IPS DF 19.7 (cell line): ENCODE results near the gene RUNX2.

ENCODE experiments used
- DNase-seq: peaks from one replicate; pipeline ENCODE4 v3.0.0-alpha.2; 2013; ENCODE audit warnings: low read depth, low spot score

RUNX2 gene

GRCh38 chr6:45351076-45351475 lies 22.9 kb downstream of the RUNX2 start:
- no peak for DNase-seq

GRCh38 chr6:45351667-45352066 lies 23.5 kb downstream of the RUNX2 start:
- DNase-seq = no peak

DNA sequence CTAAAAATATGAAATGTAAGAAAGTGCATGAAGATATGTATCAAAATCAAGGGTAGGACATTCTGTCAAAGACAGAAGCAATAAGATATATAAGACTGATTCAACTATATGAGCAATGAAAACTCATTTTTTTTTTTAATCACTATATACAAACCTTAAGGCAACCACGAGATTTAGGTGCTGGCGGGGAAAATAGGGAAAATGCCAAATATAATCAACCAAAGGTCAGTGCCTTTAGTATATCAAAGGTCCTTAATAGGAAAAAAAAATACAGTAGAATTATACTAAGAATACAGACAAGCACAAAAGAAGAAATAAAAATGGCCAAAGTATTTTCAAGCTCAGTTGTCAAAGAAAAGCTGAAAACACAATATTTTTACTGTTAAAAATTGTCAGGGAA lies 25.5 kb downstream of the RUNX2 start:
- no peak for DNase-seq

GRCh38 chr6:45364466-45364865 lies 36.3 kb downstream of the RUNX2 start:
- no peak for DNase-seq

DNA sequence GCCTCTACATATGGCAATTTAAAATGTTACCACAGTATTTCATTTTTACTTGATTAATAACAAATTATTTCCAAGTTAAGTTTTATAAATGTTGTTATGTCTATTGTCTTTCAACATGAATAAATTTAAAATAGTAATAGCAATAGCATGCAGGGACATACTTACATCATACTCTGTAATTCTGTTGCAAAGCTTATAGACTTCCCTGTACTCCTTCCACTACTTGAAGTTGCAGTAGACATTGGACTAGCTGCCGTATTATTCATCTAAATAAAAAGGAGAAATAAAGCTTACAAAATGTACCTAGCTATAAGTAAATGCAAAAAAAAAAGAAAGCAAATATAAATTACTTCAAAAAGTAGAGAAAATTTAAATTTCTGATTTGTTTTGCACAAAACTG lies 36.9 kb downstream of the RUNX2 start:
- DNase-seq = no peak

DNA sequence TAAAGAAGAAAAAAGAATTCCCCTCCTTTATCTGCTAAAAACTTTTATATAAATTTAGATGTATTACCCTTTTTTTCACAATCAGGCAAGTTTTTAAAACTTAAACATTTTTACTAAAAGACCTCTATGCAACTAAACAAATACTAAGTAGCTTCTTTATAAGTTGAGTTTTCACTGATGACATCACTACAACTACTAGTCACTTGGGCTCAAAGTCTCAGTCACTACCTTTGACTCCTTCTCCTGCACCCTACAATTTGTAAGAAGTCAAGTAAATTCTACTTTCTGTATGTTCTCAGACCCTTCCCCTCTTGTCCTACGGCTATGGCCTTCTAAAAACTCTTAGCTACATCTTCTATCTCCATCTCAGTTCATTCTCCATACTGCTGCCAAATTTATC lies 38.4 kb downstream of the RUNX2 start:
- DNase-seq = no peak

GRCh38 chr6:45367999-45368398 lies 39.9 kb downstream of the RUNX2 start:
- no peak for DNase-seq

DNA sequence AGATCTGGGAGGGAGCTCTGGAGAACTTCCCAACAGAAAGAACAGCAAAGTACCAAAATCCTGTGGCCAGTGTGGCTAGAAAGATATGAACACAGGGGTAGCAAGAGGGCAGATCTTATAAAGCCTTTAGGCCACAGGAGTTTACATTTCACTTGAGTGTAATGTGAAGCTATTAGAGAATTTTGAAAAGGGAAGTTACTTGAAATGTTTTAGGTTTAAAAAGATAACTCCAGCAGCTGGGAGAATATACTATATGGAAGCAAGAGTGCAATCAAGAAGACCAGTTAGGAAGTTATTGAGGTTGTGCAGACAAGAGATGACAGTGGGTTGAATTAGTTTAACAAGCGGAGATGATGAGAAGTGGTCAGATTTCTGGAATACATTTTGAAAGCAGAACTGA lies 41.7 kb downstream of the RUNX2 start:
- DNase-seq = no peak

GRCh38 chr6:45371924-45372573 lies 43.9 kb downstream of the RUNX2 start:
- DNase-seq = no peak

GRCh38 chr6:45375449-45375848 lies 47.3 kb downstream of the RUNX2 start:
- no peak for DNase-seq

- DNase-seq = no peak
Observed at GRCh38 chr6:45376310-45377042, 48.3 kb downstream of the RUNX2 start.

DNA sequence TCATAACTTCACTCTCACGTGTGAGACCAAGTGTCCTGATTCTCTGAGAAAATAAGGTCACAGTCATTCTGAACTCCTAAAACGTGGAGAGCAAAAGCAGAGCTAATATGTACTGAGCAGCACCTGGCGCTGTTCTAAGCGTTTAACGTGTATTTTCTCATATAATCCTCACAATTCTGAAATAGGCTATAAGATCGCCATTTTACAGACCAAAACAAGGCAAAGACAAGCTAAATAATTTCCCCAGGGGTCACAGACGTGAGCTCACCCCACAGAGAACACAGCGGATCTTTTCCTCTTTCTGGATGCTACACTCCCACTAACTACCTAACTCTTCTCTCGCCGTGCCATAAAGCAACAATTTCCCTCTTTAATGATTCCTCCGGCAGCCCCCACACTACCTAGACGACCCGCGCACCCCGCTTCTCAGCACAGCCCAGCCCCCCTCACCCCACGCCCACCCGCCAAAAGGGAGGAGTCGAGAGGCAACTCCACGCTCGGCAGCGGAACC lies 49.0 kb downstream of the RUNX2 start:
- no peak for DNase-seq

- peak; percentile 77 for DNase-seq
Observed at GRCh38 chr6:45377554-45378333, 49.6 kb downstream of the RUNX2 start, which contains the start of gene SUPT3H. Gene SUPT3H, minus strand, starts transcription at chr6:45377934.

GRCh38 chr6:45378334-45378926 lies 50.3 kb downstream of the RUNX2 start:
- DNase-seq = no peak

DNA sequence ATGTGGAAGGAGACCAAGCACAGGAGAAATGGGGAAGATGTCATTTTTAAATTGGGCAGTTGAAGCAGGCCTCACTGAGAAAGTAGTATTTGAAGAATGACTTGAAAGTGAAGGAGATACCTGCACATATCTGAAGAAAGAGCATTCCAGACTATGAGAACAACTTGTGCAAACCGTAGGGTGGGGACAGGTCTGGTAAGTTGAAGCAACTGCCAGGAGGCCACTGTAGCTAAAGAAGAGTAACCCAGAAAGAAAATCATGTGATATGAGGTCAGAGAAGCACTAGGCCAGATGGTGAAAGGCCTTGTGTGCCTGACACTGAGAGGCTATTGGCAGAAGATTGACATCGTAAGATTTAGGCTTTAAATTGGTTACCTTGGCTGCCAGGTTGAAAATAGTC lies 54.3 kb downstream of the RUNX2 start:
- DNase-seq = no peak

DNA sequence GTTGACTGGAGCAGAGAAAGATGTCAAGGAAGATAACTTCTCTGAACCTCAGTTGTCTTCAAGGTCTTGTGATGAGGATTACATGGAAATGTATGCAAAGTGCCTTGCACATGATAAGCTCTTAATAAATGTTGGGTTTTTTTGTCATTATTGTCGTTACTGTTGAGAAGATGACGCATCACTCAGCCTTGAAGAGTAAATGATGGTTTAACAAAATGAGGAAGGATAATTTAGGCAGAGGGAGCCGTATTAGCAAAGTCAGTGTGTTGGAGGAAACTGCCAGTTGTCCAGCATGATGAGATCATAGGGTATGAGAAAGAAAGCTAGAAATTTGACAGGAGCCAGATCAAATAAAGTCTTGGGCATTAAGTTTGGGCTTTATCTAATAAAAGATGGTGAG lies 58.4 kb downstream of the RUNX2 start:
- DNase-seq = no peak

GRCh38 chr6:45387236-45387635 lies 59.1 kb downstream of the RUNX2 start:
- DNase-seq = no peak

GRCh38 chr6:45388328-45388727 lies 60.2 kb downstream of the RUNX2 start:
- no peak for DNase-seq

GRCh38 chr6:45394586-45395095 lies 66.5 kb downstream of the RUNX2 start:
- no peak for DNase-seq

DNA sequence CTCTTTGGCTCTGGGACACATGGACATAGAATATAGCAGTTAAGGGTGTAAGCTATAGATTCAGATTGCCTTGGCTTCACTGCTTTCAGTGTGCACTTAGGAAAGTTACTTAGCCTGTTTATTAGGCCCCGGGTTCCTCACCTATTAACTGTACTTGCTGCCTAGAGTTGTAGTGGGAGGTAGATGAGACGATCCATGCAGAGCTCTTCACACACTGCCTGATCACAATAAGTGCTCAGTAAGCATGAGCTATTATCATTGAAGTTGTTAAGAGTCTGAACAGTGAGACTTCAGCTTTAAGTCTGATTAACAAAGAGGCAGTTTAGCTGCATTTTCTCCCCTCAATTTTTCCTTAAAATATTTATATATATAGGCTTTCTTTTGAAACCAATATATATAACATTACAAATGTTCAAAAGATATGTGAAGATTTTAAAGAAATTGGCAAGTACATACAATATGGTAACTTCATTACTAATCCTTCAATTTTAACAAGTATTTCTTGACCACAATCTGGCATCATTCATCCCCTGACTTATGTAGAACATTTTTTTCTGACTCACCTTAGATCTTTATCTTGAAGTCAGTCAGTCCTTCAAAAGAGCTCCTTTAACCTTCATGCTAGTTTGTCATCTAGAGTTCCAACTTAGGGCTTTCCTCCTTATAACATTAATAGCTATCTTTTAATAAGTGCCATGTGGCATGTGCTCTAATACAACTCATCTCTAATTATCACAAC lies 70.1 kb downstream of the RUNX2 start:
- no peak for DNase-seq

- DNase-seq = no peak
Observed at GRCh38 chr6:45400021-45400420, 71.9 kb downstream of the RUNX2 start.
